Lower leg skin (tissue), 3 donors: Measurements from ENCODE around the gene PRDM16.

Experiments
- POLR2A ChIP-seq, 2 donors: fragments of 450-650 bp; IDR thresholded peaks; one replicate each; pipeline ENCODE4 v1.6.1; 2016 to 2017; ENCODE audit warnings: antibody characterized with exemption in 2 of 2, mild to moderate bottlenecking in 1 of 2, moderate library complexity in 1 of 2
- TF ChIP-seq, protein P1 (sequence below), 3 donors: fragments of 450-650 bp; IDR thresholded peaks; one replicate each; pipeline ENCODE4 v1.5.1; 2016; ENCODE audit warnings: antibody characterized with exemption in 3 of 3, mild to moderate bottlenecking in 3 of 3, moderate library complexity in 2 of 3

DNA sequence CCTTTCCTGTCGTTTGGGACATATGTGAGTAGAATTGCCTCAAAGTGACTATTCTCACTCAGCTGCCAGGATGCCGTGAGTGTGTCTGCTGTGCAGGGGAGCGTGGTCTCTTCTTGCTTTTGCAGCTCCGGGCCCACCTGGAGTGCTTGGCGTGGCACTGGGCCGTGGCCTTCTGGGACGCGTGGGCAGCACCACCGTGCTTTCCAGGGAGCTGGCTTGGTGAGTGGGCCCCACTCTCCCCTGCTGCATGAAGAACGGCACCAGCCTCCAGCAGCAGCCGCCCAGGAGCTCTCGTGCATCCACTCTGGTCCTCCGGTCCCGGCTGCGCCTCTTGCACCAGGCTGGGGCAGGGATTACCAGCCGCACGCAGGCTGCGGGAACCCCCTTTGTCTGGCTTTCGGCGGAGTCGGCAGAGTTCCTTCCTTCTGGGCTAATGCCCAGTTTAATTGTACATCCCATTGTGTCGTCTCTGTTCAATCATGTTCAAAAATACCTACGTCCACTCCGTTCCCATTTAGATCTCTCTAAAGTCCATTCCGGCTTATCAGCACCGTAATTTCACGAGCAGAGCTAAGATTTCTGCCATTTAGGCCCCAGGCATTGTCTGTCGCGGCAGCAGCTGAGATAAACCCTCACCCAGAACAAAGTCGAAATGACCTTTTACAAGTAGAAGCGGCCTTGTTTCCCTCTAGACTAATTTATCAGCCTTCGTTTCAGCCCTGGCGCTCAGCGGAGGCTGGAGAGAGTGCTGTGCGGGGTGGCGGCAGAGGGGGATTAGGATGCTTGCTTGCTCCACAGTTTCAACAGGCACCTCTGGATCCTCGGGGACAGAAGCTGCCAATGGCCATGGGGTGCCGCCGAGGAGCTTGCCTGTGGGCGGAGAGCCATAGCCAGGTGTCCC, 129.6 kb downstream of the PRDM16 start:
- no peak for TF ChIP-seq POLR2A (IDR thresholded peaks at IDR 0.05)
- TF ChIP-seq, protein P1, sequence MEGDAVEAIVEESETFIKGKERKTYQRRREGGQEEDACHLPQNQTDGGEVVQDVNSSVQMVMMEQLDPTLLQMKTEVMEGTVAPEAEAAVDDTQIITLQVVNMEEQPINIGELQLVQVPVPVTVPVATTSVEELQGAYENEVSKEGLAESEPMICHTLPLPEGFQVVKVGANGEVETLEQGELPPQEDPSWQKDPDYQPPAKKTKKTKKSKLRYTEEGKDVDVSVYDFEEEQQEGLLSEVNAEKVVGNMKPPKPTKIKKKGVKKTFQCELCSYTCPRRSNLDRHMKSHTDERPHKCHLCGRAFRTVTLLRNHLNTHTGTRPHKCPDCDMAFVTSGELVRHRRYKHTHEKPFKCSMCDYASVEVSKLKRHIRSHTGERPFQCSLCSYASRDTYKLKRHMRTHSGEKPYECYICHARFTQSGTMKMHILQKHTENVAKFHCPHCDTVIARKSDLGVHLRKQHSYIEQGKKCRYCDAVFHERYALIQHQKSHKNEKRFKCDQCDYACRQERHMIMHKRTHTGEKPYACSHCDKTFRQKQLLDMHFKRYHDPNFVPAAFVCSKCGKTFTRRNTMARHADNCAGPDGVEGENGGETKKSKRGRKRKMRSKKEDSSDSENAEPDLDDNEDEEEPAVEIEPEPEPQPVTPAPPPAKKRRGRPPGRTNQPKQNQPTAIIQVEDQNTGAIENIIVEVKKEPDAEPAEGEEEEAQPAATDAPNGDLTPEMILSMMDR (IDR thresholded peaks at IDR 0.05): no peak
